Measurements from ENCODE around the gene MTMR12. TPM values are rescaled to one million over a fixed set of nuclear protein-coding genes. Genes with fewer than 3 reads are reported as not detected.

The MTMR12 gene
- total and polyA plus RNA-seq, 2 donors (not counting 1 experiment from before 2014, with no cell fraction given): 9.6 to 29.2 TPM

- Mint-ChIP-seq H3K27me3 (no peaks in the 10 kb centered on the region), H3K4me3 (peak overlapping the region; percentile 88), H3K27ac (peak overlapping the region; percentile 85), H3K4me1 (peaks cover 44% of the 10 kb centered on the region), H3K9me3 (ENCODE audit: insufficient read depth) (no peaks in the 10 kb centered on the region)
- Histone ChIP-seq H3K36me3 (replicated peaks in 1 of 2; ENCODE audit: control extremely low read depth in 1 of 2, control insufficient read depth in 1 of 2, extremely low read depth in 1 of 2, insufficient read depth in 2 of 2, low read length in 1 of 2) (no peaks in the 10 kb centered on the region), H3K4me2 (replicated peaks; ENCODE audit: low read depth, low read length, poor library complexity, severe bottlenecking) (peak overlapping the region; percentile 83), H3K79me2 (ENCODE audit: control insufficient read depth, insufficient read depth, low read length) (peaks cover 52% of the 10 kb centered on the region), H3K27me3 (replicated peaks in 1 of 4; ENCODE audit: control extremely low read depth in 1 of 4, control insufficient read depth in 3 of 4, insufficient read depth in 4 of 4, low read length in 3 of 4) (no peaks in the 10 kb centered on the region), H3K4me3 (ENCODE audit: control extremely low read depth in 1 of 5, extremely low read depth in 1 of 5, insufficient read depth in 1 of 5, low read depth in 2 of 5, low read length in 4 of 5) (peak overlapping the region; percentile 70 to 83 (median 76)), H4K20me1 (ENCODE audit: control insufficient read depth, insufficient read depth, low read length, poor library complexity, severe bottlenecking) (peaks cover 3% of the 10 kb centered on the region), H3K9me3 (ENCODE audit: control extremely low read depth in 1 of 3, control insufficient read depth in 2 of 3, insufficient read depth in 1 of 3, low read length in 2 of 3) (no peaks in the 10 kb centered on the region), H3K9ac (ENCODE audit: low read length) (peak overlapping the region; percentile 89), H3K4me1 (ENCODE audit: control insufficient read depth in 2 of 2, insufficient read depth in 2 of 2, low read length in 2 of 2) (peaks cover 31 to 43% of the 10 kb centered on the region in 2 donors), H2AFZ (ENCODE audit: insufficient read depth, low read depth, low read length, poor library complexity, severe bottlenecking) (peak overlapping the region; percentile 57), H3K27ac (ENCODE audit: low read length in 2 of 2) (peak overlapping the region; percentile 89 to 92)
- under 1% methylated on average over 34 of the region's 34 CpGs for WGBS (ENCODE audit: insufficient coverage)
- intact Hi-C loops (cut with micrococcal nuclease): loop anchor here (1.0 to 5.0 kb wide), 5 partner anchors 21 to 779 kb away; partner anchors contain the start of genes C5orf22 and DROSHA
- DNase-seq (peak; percentile 70), ATAC-seq (ENCODE audit: low read depth) (peak; percentile 4)
- CTCF ChIA-PET: interaction anchor here (1.5 kb wide), 2 partner anchors 19 to 78 kb away, joined by 3 read pairs; no protein-coding TSS in a partner anchor
- POLR2A ChIA-PET: interaction anchor here (1.2 kb wide), 1 partner anchor 139 kb away, joined by 3 read pairs; no protein-coding TSS in a partner anchor
- TF ChIP-seq, protein P1, sequence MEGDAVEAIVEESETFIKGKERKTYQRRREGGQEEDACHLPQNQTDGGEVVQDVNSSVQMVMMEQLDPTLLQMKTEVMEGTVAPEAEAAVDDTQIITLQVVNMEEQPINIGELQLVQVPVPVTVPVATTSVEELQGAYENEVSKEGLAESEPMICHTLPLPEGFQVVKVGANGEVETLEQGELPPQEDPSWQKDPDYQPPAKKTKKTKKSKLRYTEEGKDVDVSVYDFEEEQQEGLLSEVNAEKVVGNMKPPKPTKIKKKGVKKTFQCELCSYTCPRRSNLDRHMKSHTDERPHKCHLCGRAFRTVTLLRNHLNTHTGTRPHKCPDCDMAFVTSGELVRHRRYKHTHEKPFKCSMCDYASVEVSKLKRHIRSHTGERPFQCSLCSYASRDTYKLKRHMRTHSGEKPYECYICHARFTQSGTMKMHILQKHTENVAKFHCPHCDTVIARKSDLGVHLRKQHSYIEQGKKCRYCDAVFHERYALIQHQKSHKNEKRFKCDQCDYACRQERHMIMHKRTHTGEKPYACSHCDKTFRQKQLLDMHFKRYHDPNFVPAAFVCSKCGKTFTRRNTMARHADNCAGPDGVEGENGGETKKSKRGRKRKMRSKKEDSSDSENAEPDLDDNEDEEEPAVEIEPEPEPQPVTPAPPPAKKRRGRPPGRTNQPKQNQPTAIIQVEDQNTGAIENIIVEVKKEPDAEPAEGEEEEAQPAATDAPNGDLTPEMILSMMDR (IDR thresholded peaks at IDR 0.05): no peak
- no peak for TF ChIP-seq EZH2 (IDR thresholded peaks at IDR 0.05; ENCODE audit: borderline replicate concordance, insufficient read depth, low read depth, low read length, poor library complexity, severe bottlenecking)
Measured at GRCh38 chr5:32312197-32312594, 543 bp downstream of the MTMR12 start.

DNA sequence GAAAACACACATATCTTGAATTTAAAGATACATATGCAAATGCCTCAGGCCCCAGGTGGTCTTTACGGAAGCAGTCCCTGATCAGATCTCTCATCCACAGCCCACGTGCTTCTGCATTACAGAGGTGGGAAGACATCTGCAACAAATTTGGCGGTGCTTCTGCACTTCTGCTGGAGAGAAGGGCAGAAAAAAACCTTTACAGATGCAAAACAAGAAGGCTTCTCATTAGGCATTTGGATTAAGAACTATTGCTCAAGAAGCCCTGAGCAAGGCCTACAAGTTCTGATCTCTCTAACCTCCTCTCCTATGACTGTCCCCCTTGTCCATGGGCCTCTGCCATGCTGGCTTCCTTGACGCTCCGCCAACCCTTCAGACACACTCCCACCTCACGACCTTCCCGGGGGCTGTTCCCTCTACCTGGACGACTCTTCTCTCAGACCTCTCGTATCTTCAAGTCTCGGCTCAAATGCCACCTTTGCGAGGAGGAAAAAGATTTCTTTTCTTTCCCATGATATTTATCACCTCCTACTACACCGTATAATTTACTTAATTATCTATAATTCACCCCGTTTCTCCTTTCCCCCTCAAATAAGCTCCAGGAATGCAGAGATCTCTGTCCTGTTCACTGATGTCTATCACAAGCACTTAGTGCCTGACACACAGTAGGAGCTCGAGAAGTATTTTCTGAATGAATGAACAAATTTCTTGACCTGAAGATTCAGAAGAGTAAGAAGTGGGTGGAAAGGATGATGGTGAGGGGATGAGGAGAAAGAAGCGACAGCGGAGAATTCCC, 1.1 kb downstream of the MTMR12 start:
- Histone ChIP-seq H3K9me3 (ENCODE audit: control extremely low read depth in 1 of 3, control insufficient read depth in 2 of 3, insufficient read depth in 1 of 3, low read length in 2 of 3) (no peaks in the 10 kb centered on the region), H3K4me2 (replicated peaks; ENCODE audit: low read depth, low read length, poor library complexity, severe bottlenecking) (peak overlapping the region; percentile 83), H3K79me2 (ENCODE audit: control insufficient read depth, insufficient read depth, low read length) (peaks cover 58% of the 10 kb centered on the region), H3K36me3 (replicated peaks in 1 of 2; ENCODE audit: control extremely low read depth in 1 of 2, control insufficient read depth in 1 of 2, extremely low read depth in 1 of 2, insufficient read depth in 2 of 2, low read length in 1 of 2) (no peaks in the 10 kb centered on the region), H4K20me1 (ENCODE audit: control insufficient read depth, insufficient read depth, low read length, poor library complexity, severe bottlenecking) (peaks cover 9% of the 10 kb centered on the region), H3K4me1 (ENCODE audit: control insufficient read depth in 2 of 2, insufficient read depth in 2 of 2, low read length in 2 of 2) (peaks cover 31 to 43% of the 10 kb centered on the region in 2 donors), H3K4me3 (ENCODE audit: control extremely low read depth in 1 of 5, extremely low read depth in 1 of 5, insufficient read depth in 1 of 5, low read depth in 2 of 5, low read length in 4 of 5) (peak overlapping the region; percentile 70 to 83 (median 76)), H3K27ac (ENCODE audit: low read length in 2 of 2) (peak overlapping the region; percentile 89 to 92), H2AFZ (ENCODE audit: insufficient read depth, low read depth, low read length, poor library complexity, severe bottlenecking) (peak overlapping the region; percentile 57), H3K9ac (ENCODE audit: low read length) (peak overlapping the region; percentile 89), H3K27me3 (replicated peaks in 1 of 4; ENCODE audit: control extremely low read depth in 1 of 4, control insufficient read depth in 3 of 4, insufficient read depth in 4 of 4, low read length in 3 of 4) (no peaks in the 10 kb centered on the region)
- peak overlapping the region; percentile 88 for H3K4me3 Mint-ChIP-seq
- ChIA-PET POLR2A (interaction anchor here (1.2 kb wide), 1 partner anchor 138 kb away, joined by 3 read pairs; no protein-coding TSS in a partner anchor), CTCF (no interaction called here)
- peaks cover 46% of the 10 kb centered on the region for H3K4me1 Mint-ChIP-seq
- TF ChIP-seq, protein P1 (IDR thresholded peaks at IDR 0.05): no peak
- no peak for TF ChIP-seq EZH2 (IDR thresholded peaks at IDR 0.05; ENCODE audit: borderline replicate concordance, insufficient read depth, low read depth, low read length, poor library complexity, severe bottlenecking)
- intact Hi-C loops (cut with micrococcal nuclease): loop anchor here (1.0 to 5.0 kb wide), 5 partner anchors 20 to 779 kb away; partner anchors contain the start of genes C5orf22 and DROSHA
- H3K27me3 Mint-ChIP-seq: no peaks in the 10 kb centered on the region
- 14% methylated on average over 9 of the region's 16 CpGs for WGBS (ENCODE audit: insufficient coverage)
- H3K9me3 Mint-ChIP-seq (ENCODE audit: insufficient read depth): no peaks in the 10 kb centered on the region
- ATAC-seq (ENCODE audit: low read depth): no peak
- peak; percentile 60 for DNase-seq
- peak overlapping the region; percentile 85 for H3K27ac Mint-ChIP-seq
